HG03135 (cell line): ENCODE results near the gene AWAT2.

ENCODE experiments used
- ATAC-seq: cut with Tn5 transposase; IDR thresholded peaks from one replicate; pipeline ENCODE4 v1.9.1; 2021; ENCODE audit warnings: mild to moderate bottlenecking, moderate library complexity; ENCODE audit not compliant: unreplicated experiment

AWAT2 gene, protein sequence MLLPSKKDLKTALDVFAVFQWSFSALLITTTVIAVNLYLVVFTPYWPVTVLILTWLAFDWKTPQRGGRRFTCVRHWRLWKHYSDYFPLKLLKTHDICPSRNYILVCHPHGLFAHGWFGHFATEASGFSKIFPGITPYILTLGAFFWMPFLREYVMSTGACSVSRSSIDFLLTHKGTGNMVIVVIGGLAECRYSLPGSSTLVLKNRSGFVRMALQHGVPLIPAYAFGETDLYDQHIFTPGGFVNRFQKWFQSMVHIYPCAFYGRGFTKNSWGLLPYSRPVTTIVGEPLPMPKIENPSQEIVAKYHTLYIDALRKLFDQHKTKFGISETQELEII

DNA sequence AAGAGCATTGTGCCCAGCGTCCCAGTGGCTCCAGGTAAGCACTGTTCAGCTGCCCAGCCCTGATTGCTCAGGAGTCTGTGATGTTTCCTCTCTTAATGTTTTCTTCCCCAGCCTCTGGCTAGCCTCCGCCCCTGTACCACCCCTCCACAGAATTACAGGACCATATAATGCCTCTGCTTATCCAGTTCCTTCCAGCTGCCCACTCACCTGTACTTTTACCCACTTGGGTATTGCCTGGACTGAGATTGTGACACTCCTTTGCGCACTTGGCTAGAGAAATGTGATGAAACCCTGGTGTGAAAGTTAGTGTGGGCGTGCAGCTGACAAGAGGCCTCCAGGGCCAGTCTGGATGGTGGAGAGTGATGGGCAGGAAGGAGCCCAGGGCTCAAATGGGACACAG is at the start of gene AWAT2:
Gene AWAT2 (minus strand): TSS at position 14 of the 400 bp plus-strand sequence. CDS start 6 bp downstream, at position 8.
- no peak for ATAC-seq

- no peak for ATAC-seq
Measured at GRCh38 chrX:70096052-70096451, 46.3 kb upstream of the AWAT2 start.

DNA sequence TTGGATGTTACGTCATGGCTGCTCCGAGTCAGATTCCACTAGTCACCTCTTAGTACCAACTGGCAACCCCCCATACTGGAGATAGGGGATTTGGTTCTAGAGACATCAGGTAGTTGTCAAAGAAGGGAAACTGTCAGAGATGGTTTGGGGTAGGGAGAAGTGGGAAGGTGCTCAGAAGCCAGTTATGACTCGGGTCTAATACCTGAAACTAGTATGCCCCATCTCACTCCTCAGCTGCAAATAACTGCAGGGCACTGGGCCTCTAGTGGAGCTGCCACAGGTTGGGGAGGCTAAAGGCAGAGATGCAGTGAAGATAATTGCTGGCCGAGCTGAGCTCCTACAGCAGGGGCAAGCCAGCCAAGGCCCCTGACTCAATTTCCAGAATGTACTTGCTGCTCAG is 42.5 kb upstream of the AWAT2 start:
- no peak for ATAC-seq

- no peak for ATAC-seq
Measured at GRCh38 chrX:70089604-70090297, 40.0 kb upstream of the AWAT2 start.

DNA sequence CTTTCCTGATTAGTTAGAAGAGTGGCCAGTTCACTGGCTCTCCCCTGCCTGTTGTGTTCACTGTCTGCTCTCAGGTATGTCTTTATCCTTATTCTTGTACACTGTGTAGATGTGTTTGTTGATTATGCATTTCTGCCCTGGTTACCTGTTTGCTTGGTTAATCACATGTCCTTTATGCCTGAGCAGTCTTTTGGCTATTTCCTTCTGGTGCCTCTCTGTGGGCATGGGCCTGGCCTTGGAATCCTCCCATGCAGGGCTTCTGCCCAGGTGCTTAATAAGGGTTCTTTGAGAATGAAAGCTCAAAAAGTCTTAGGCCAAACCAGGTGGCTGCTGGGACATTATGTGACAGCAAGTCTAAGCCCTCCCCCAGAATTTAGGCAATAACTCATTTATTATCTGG is 39.0 kb upstream of the AWAT2 start:
- ATAC-seq, result no peak

GRCh38 chrX:70087857-70088630 is 38.3 kb upstream of the AWAT2 start:
- ATAC-seq, result no peak

DNA sequence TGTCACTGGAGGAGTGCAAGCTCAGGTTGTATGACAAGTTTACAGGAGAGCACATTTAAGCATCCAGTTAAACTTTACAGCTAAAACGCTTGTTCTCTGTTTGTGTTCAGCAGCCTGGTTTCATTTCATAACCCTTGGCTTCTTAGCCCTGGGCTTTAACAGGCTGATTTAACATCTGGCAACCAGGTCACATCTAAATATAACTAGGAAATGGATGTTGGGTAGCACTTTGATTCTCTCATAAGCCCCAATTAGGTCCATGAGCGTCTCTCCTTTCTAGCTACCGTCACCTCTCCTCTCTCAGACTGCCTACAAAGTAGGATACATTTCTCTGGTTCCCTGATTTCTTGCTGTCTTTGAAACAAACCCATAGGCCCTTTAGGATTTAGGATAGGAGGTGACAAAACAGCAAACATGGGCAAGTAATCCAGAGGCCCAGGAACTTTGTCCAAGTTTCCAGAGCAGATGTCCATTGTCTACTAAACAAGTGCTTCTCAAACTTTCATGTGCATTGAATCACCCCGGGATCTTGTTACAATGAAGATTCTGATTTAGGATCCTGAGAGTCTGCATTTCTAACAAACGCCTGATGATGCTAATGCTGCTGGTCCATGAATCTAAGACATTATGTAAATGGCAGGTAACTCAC is 35.0 kb upstream of the AWAT2 start:
- no peak for ATAC-seq

GRCh38 chrX:70082723-70083122 is 33.0 kb upstream of the AWAT2 start:
- no peak for ATAC-seq

- no peak for ATAC-seq
Measured at GRCh38 chrX:70079870-70080269, 30.1 kb upstream of the AWAT2 start.

- no peak for ATAC-seq
Measured at GRCh38 chrX:70079297-70079696, 29.6 kb upstream of the AWAT2 start.

- ATAC-seq, result no peak
Measured at GRCh38 chrX:70066646-70067045, 16.9 kb upstream of the AWAT2 start.

GRCh38 chrX:70062961-70063550 is 13.3 kb upstream of the AWAT2 start:
- ATAC-seq, result no peak

DNA sequence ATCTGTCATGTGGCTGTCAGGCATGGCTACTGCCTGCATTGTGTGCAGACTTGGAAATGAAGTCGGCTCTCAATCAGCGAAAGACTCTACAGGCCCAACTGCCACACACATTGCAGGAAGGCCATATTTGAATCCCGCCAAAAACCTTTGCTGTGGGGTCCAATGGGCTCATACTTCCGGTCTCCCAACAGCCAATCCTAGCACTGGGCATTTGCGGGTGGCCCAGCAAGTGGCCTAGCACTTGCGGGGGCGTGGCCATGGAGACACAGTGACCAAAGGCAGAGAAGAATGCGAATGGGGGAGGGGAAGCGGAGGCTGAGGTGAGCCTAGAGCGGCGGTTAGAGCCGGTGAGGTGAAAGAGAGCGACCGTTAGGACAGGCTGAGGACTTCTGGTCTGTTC is 12.3 kb upstream of the AWAT2 start, which contains the start of gene OTUD6A:
Gene OTUD6A (plus strand): TSS at position 382 of the 400 bp plus-strand sequence. CDS start 68 bp downstream, outside the sequence.
- no peak for ATAC-seq

DNA sequence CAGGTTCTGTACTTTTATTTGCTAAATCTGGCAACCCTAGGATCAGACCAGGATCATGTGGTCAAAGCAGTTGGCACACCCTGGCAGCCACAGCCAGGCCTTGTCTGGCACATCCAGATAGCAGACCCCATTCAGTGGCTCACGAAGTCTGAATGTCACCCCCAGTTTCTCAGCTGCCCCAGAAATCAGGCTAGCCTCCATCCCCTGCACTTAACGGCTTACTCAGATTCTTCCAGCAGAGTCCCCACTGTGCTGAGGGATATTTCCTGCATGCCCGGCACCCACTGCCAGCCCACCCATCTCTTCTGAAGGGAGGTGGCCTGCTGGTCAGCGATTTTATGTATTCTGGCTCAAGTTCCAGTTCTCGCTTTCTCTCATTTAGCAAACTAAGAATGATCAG is 4.7 kb upstream of the AWAT2 start:
- ATAC-seq, result no peak

DNA sequence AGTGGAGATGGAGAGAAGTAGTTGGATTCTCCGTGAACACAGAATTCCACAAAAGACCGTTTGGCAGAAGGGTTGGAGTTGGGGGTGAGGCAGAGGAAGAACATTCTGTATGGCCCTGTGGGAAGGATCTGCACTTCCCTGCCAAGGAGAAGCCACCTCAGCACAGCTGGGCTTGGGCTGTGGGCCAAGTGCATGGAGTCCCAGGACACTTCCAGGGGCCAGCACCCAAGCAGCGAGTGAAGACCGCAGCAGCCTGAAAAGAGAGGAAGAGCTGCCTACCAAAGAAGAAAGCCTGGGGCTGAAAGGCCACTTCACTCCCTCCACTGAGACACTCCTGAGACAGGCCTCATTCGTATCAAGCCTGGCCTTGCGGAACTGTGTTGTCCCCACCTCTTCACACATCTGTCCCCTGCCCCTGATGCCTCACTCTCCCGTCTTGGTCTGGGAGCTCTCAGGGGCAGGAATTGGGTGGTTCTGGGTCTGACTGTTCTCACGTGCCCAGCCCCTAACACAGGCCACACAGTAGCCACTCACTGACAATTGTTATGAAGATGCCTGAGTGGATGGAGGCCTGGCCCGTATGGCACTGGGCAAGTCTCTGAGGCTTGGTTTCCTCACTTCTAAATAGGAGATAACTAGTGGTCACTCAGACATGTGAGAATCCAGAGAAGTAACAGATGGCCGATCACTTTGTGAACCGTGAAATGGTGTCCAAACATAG is 3.3 kb upstream of the AWAT2 start:
- ATAC-seq, result no peak

- ATAC-seq, result no peak
Measured at GRCh38 chrX:70049406-70049805, 332 bp downstream of the AWAT2 start.

DNA sequence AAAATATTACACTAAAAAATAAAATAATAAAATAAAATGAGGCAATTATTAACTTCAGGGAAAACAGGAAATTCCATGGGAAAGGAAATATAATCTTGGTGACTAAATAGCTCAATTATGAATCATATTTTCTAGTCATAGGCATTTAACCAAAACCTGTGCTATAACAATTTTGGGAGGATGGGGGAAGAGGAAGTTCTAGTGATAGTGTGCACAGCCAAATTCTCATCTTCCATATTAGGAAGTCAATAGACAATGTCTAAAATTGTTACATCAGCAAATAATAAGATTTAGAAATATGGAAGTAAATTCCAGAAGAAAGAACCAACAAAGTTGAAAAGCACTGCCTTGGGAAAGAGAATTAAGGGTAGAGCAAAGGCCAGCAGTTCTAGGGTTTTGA is 2.8 kb downstream of the AWAT2 start:
- ATAC-seq, result no peak

GRCh38 chrX:70044541-70045245 is 5.0 kb downstream of the AWAT2 start:
- no peak for ATAC-seq

- ATAC-seq, result no peak
Measured at GRCh38 chrX:70043685-70044084, 6.1 kb downstream of the AWAT2 start.
